Measurements from ENCODE around the gene PAK5. TPM values are rescaled to one million over a fixed set of nuclear protein-coding genes. Genes with fewer than 3 reads are reported as not detected.

PAK5 gene
- total and polyA plus RNA-seq, 2 donors (not counting 1 experiment from before 2014, with no cell fraction given), result not detected

GRCh38 chr20:9543214-9543613 is 295.7 kb downstream of the PAK5 start:
- no peak overlapping the region for H3K9ac ChIP-seq (ENCODE audit: low read length)
- intact Hi-C loops (cut with micrococcal nuclease), result no loop called here
- H3K4me3 ChIP-seq (ENCODE audit: control extremely low read depth in 1 of 5, extremely low read depth in 1 of 5, insufficient read depth in 1 of 5, low read depth in 2 of 5, low read length in 4 of 5), result no peak overlapping the region
- H3K27me3 Mint-ChIP-seq, result peaks cover 20% of the 10 kb centered on the region
- H3K9me3 ChIP-seq (ENCODE audit: control extremely low read depth in 1 of 3, control insufficient read depth in 2 of 3, insufficient read depth in 1 of 3, low read length in 2 of 3), result peaks cover 0 to under 1% (median 0%) of the 10 kb centered on the region in 3 donors
- ATAC-seq (ENCODE audit: low read depth), result no peak
- DNase-seq, result no peak
- H2AFZ ChIP-seq (ENCODE audit: insufficient read depth, low read depth, low read length, poor library complexity, severe bottlenecking), result no peak overlapping the region
- no peaks in the 10 kb centered on the region for H3K4me1 ChIP-seq (ENCODE audit: control insufficient read depth in 2 of 2, insufficient read depth in 2 of 2, low read length in 2 of 2)
- WGBS (ENCODE audit: insufficient coverage), result 47% methylated on average over 3 of the region's 4 CpGs
- TF ChIP-seq, protein P1, sequence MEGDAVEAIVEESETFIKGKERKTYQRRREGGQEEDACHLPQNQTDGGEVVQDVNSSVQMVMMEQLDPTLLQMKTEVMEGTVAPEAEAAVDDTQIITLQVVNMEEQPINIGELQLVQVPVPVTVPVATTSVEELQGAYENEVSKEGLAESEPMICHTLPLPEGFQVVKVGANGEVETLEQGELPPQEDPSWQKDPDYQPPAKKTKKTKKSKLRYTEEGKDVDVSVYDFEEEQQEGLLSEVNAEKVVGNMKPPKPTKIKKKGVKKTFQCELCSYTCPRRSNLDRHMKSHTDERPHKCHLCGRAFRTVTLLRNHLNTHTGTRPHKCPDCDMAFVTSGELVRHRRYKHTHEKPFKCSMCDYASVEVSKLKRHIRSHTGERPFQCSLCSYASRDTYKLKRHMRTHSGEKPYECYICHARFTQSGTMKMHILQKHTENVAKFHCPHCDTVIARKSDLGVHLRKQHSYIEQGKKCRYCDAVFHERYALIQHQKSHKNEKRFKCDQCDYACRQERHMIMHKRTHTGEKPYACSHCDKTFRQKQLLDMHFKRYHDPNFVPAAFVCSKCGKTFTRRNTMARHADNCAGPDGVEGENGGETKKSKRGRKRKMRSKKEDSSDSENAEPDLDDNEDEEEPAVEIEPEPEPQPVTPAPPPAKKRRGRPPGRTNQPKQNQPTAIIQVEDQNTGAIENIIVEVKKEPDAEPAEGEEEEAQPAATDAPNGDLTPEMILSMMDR (IDR thresholded peaks at IDR 0.05), result no peak
- no peak for TF ChIP-seq EZH2 (IDR thresholded peaks at IDR 0.05; ENCODE audit: borderline replicate concordance, insufficient read depth, low read depth, low read length, poor library complexity, severe bottlenecking)
- no peak overlapping the region for H3K27ac ChIP-seq (ENCODE audit: low read length in 2 of 2)
- no peaks in the 10 kb centered on the region for H3K9me3 Mint-ChIP-seq (ENCODE audit: insufficient read depth)
- H3K79me2 ChIP-seq (ENCODE audit: control insufficient read depth, insufficient read depth, low read length), result no peaks in the 10 kb centered on the region
- no peaks in the 10 kb centered on the region for H4K20me1 ChIP-seq (ENCODE audit: control insufficient read depth, insufficient read depth, low read length, poor library complexity, severe bottlenecking)
- H3K4me2 ChIP-seq (replicated peaks; ENCODE audit: low read depth, low read length, poor library complexity, severe bottlenecking), result no peak overlapping the region
- H3K36me3 ChIP-seq (replicated peaks in 1 of 2; ENCODE audit: control extremely low read depth in 1 of 2, control insufficient read depth in 1 of 2, extremely low read depth in 1 of 2, insufficient read depth in 2 of 2, low read length in 1 of 2), result no peaks in the 10 kb centered on the region
- POLR2A ChIA-PET, result no interaction called here
- H3K27me3 ChIP-seq (replicated peaks in 1 of 4; ENCODE audit: control extremely low read depth in 1 of 4, control insufficient read depth in 3 of 4, insufficient read depth in 4 of 4, low read length in 3 of 4), result no peaks in the 10 kb centered on the region
- H3K27ac Mint-ChIP-seq, result no peak overlapping the region
- no peak overlapping the region for H3K4me3 Mint-ChIP-seq
- CTCF ChIA-PET, result no interaction called here
- H3K4me1 Mint-ChIP-seq, result no peaks in the 10 kb centered on the region

- TF ChIP-seq EZH2 (IDR thresholded peaks at IDR 0.05; ENCODE audit: borderline replicate concordance, insufficient read depth, low read depth, low read length, poor library complexity, severe bottlenecking), result no peak
- Histone ChIP-seq H3K4me2 (replicated peaks; ENCODE audit: low read depth, low read length, poor library complexity, severe bottlenecking) (no peak overlapping the region), H3K4me3 (ENCODE audit: control extremely low read depth in 1 of 5, extremely low read depth in 1 of 5, insufficient read depth in 1 of 5, low read depth in 2 of 5, low read length in 4 of 5) (no peak overlapping the region), H3K27ac (ENCODE audit: low read length in 2 of 2) (no peak overlapping the region), H3K9ac (ENCODE audit: low read length) (no peak overlapping the region), H3K27me3 (replicated peaks in 1 of 4; ENCODE audit: control extremely low read depth in 1 of 4, control insufficient read depth in 3 of 4, insufficient read depth in 4 of 4, low read length in 3 of 4) (no peaks in the 10 kb centered on the region), H3K36me3 (replicated peaks in 1 of 2; ENCODE audit: control extremely low read depth in 1 of 2, control insufficient read depth in 1 of 2, extremely low read depth in 1 of 2, insufficient read depth in 2 of 2, low read length in 1 of 2) (no peaks in the 10 kb centered on the region), H3K79me2 (ENCODE audit: control insufficient read depth, insufficient read depth, low read length) (no peaks in the 10 kb centered on the region), H3K9me3 (ENCODE audit: control extremely low read depth in 1 of 3, control insufficient read depth in 2 of 3, insufficient read depth in 1 of 3, low read length in 2 of 3) (peaks cover 0 to 1% (median 0%) of the 10 kb centered on the region in 3 donors), H4K20me1 (ENCODE audit: control insufficient read depth, insufficient read depth, low read length, poor library complexity, severe bottlenecking) (no peaks in the 10 kb centered on the region), H2AFZ (ENCODE audit: insufficient read depth, low read depth, low read length, poor library complexity, severe bottlenecking) (no peak overlapping the region), H3K4me1 (ENCODE audit: control insufficient read depth in 2 of 2, insufficient read depth in 2 of 2, low read length in 2 of 2) (no peaks in the 10 kb centered on the region)
- Mint-ChIP-seq H3K4me1 (no peaks in the 10 kb centered on the region), H3K4me3 (no peak overlapping the region), H3K9me3 (ENCODE audit: insufficient read depth) (peaks cover under 1% of the 10 kb centered on the region), H3K27ac (no peak overlapping the region), H3K27me3 (peaks cover 9% of the 10 kb centered on the region)
- ChIA-PET POLR2A (no interaction called here), CTCF (no interaction called here)
- DNase-seq, result no peak
- WGBS (ENCODE audit: insufficient coverage), result no CpG with 5 or more reads among the region's 2 CpGs
- ATAC-seq (ENCODE audit: low read depth), result no peak
- intact Hi-C loops (cut with micrococcal nuclease), result no loop called here
These were observed 303.4 kb downstream of the PAK5 start for GRCh38 chr20:9535449-9535848.

Measured in B cell (primary cell).